Measurements from ENCODE around the gene MOB1A.

The MOB1A gene

GRCh38 chr2:74111380-74111779, 67.3 kb downstream of the MOB1A start:
- Histone ChIP-seq H3K4me3 (ENCODE audit: low read depth, low read length) (no peak overlapping the region), H3K9me3 (ENCODE audit: severe bottlenecking) (peaks cover 4% of the 10 kb centered on the region), H3K36me3 (no peaks in the 10 kb centered on the region; the same call in 1 of the 2 replicates), H3K27me3 (ENCODE audit: insufficient read depth, low read depth, severe bottlenecking) (no peaks in the 10 kb centered on the region), H3K27ac (no peak overlapping the region)
- no peak for TF ChIP-seq CTCF (IDR thresholded peaks at IDR 0.05; ENCODE audit: low read depth, low read length)
- no peak for DNase-seq

- TF ChIP-seq CTCF (IDR thresholded peaks at IDR 0.05; ENCODE audit: low read depth, low read length) = no peak
- no peaks in the 10 kb centered on the region for H3K27me3 ChIP-seq (ENCODE audit: insufficient read depth, low read depth, severe bottlenecking)
- no peaks in the 10 kb centered on the region; the same call in 1 of the 2 replicates for H3K36me3 ChIP-seq
- no peak overlapping the region for H3K4me3 ChIP-seq (ENCODE audit: low read depth, low read length)
- peaks cover 4% of the 10 kb centered on the region for H3K9me3 ChIP-seq (ENCODE audit: severe bottlenecking)
- H3K27ac ChIP-seq = no peak overlapping the region
- DNase-seq = no peak
These were observed 68.1 kb downstream of the MOB1A start for GRCh38 chr2:74110537-74110936.

GRCh38 chr2:74109551-74109950, 69.1 kb downstream of the MOB1A start:
- Histone ChIP-seq H3K27ac (no peak overlapping the region), H3K36me3 (peaks cover 8% of the 10 kb centered on the region), H3K4me3 (ENCODE audit: low read depth, low read length) (no peak overlapping the region), H3K9me3 (ENCODE audit: severe bottlenecking) (peaks cover 4% of the 10 kb centered on the region), H3K27me3 (ENCODE audit: insufficient read depth, low read depth, severe bottlenecking) (no peaks in the 10 kb centered on the region)
- no peak for TF ChIP-seq CTCF (IDR thresholded peaks at IDR 0.05; ENCODE audit: low read depth, low read length)
- no peak for DNase-seq

- Histone ChIP-seq H3K27ac (no peak overlapping the region), H3K36me3 (peaks cover 31% of the 10 kb centered on the region), H3K9me3 (ENCODE audit: severe bottlenecking) (no peaks in the 10 kb centered on the region), H3K27me3 (ENCODE audit: insufficient read depth, low read depth, severe bottlenecking) (no peaks in the 10 kb centered on the region), H3K4me3 (ENCODE audit: low read depth, low read length) (no peak overlapping the region)
- DNase-seq = no peak
- TF ChIP-seq CTCF (IDR thresholded peaks at IDR 0.05; ENCODE audit: low read depth, low read length) = no peak
These were observed 71.6 kb downstream of the MOB1A start for GRCh38 chr2:74107071-74107470.

- no peak for DNase-seq
- Histone ChIP-seq H3K27me3 (ENCODE audit: insufficient read depth, low read depth, severe bottlenecking) (no peaks in the 10 kb centered on the region), H3K9me3 (ENCODE audit: severe bottlenecking) (no peaks in the 10 kb centered on the region), H3K4me3 (ENCODE audit: low read depth, low read length) (no peak overlapping the region), H3K27ac (no peak overlapping the region), H3K36me3 (peaks cover 47% of the 10 kb centered on the region)
- TF ChIP-seq CTCF (IDR thresholded peaks at IDR 0.05; ENCODE audit: low read depth, low read length) = no peak
These were observed 73.3 kb downstream of the MOB1A start for GRCh38 chr2:74105413-74105812.

- H3K9me3 ChIP-seq (ENCODE audit: severe bottlenecking) = no peaks in the 10 kb centered on the region
- peaks cover 53% of the 10 kb centered on the region for H3K36me3 ChIP-seq
- no peak for TF ChIP-seq CTCF (IDR thresholded peaks at IDR 0.05; ENCODE audit: low read depth, low read length)
These were observed 73.8 kb downstream of the MOB1A start for GRCh38 chr2:74104839-74105238.

More at GRCh38 chr2:74104839-74105238, 73.8 kb downstream of the MOB1A start:
- H3K27ac ChIP-seq = no peak overlapping the region
- no peaks in the 10 kb centered on the region for H3K27me3 ChIP-seq (ENCODE audit: insufficient read depth, low read depth, severe bottlenecking)
- H3K4me3 ChIP-seq (ENCODE audit: low read depth, low read length) = no peak overlapping the region
- no peak for DNase-seq

Measured in WERI-Rb-1 (cell line).